DMS114 treated with DMSO at 0.1 percent for 48 hours (cell line): ENCODE data around the gene CCDC136.

ENCODE experiments used
- DNase-seq: peaks from one replicate; lab custom pipeline; 2025; ENCODE audit not compliant: unreplicated experiment; lab: John Stamatoyannopoulos, UW

Gene CCDC136

GRCh38 chr7:128831178-128831993, 39.6 kb downstream of the CCDC136 start:
- DNase-seq, result no peak

DNA sequence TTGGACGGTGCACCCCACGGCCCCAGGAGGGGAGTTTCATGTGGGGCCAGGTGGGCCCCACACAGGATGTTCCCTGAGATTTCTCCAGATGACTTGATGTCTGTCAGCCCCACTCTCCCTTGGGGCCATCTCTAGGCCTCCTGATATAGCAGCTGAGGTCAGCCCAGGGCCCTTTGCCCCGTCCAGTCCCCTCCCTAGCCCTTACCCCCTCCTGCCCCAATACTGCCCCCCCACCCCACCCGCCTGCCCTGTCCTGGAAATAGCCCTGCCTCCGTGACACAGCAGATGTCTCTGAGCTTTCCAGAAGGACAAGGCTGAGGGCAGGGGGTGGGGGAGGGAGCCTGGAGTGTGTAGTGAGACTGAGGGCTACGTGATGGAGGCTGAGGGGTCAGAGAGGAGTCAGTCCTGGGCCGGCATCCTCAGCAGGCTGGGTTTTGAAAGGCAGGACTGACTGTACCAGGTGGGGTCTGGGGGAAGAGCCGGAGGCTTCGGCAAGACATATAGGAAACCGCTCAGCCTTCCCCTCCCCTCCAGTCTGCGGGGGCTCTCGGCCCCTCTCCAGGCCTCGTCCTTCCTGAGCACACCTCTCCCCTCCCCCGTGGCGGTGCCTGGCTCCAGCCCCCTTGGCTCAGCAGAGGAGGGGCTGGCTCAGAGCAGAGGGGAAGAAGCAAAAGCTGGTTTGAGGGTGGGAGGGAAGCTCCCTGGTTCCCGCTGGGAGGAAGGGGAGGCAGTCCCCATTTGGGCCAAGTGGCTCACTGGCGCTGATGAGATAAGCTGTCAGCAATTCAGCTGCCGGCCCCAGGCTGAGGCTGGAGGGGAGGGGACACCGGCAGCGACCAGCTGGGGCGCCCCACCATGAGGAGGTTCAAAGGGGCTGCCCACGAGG, 40.5 kb downstream of the CCDC136 start:
- no peak for DNase-seq

DNA sequence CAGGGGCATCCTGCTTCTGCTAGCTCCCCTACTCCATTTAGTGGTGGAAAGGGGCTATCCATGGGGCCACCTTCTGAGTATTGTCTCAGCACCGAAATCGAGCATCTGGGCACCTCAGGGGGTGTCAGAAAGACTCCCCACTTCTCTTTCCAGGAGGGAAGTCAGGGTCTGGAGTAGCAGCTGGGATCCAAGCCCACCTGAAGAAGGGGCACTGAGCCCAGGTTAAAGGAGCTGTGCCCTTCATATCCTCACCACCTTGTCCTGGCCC, 41.0 kb downstream of the CCDC136 start:
- no peak for DNase-seq

- DNase-seq, result no peak
Observed at GRCh38 chr7:128833148-128833945, 41.6 kb downstream of the CCDC136 start.

- no peak for DNase-seq
Observed at GRCh38 chr7:128833946-128834325, 42.2 kb downstream of the CCDC136 start.

DNA sequence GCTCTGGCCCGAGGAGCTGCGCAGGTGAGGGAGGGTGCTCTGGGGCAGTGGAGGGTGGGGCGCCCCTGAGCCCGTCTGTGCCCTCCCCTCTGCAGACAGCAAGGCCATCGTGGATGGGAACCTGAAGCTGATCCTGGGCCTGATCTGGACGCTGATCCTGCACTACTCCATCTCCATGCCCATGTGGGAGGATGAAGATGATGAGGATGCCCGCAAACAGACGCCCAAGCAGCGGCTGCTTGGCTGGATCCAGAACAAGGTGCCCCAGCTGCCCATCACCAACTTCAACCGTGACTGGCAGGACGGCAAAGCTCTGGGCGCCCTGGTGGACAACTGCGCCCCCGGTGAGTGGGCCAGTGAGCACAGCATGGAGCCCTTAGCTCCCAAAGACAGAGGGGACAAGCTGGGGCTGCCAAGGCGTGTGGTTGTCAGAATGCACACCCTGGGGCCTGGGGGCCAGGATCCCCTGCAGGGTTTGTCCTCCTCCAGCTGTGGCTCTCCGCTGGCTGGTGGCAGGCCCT, 43.5 kb downstream of the CCDC136 start:
- DNase-seq, result no peak

DNA sequence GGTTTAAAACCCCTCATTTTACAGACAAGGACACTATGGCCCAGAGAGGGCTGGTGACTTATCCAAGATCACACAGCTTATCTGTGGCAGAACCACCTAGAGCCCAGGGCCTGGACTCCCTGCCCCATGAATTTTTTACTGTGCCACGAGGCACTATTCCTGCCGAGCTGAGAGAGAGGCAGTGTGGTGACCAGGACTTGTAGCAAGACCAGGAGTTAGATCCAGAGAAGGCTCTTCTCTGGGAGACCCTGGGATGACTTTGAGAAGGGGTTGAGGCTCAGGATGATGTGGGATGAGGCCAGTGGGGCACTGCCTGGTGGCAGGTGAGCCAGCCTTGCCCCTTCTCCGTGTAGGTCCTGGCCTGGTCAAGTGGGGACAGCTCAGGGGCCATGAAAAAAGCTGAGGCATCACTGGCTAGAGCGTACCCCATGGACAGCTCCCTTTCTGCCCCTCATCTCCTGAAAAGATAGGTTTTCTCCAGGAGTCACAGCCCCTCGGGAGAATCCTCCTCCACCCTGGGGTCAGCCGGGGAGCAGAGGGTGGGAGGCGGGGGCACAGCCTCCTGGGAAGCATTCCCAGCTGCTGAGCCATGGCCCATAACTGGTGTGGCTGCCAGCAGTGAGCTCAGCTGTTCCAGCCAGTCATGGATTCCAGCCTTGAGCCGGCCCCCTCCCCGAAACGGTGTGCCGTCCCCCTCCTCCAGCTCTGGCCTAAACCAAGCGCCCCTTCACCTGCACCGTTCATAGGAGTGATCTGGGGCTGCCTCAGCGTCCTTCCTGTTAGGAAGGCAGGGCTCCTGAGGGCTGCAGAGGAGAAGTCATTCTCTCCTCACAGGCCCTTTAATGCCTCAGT, 44.2 kb downstream of the CCDC136 start:
- no peak for DNase-seq

DNA sequence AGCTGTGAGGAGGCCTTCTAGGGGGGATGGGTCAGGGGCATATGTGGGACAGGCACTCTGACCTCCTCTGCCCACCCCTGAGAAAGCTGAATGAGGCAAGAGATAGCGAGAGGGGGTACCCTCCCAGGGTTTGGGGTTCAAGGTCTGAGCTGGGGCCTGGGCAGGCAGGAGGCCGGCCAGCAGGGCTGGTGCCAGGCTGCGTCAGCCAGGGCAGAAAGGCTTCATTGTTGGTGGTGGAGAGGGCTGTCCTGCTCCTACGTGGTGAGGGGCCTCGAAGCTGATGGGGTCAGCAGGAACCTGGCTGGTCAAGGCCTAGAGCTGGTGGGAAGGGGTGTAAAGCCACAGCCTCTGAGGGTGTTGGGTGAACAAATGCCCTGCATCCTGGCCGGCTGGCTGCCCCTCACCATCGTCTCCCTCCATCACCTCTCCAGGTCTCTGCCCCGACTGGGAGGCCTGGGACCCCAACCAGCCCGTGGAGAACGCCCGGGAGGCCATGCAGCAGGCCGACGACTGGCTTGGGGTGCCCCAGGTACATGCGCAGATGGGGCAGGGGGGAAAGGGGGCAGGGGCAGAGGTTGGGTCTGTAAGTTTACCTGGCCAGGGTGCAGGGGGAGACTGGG, 45.1 kb downstream of the CCDC136 start:
- no peak for DNase-seq

- no peak for DNase-seq
Observed at GRCh38 chr7:128837521-128837921, 45.8 kb downstream of the CCDC136 start.

GRCh38 chr7:128838109-128838779, 46.5 kb downstream of the CCDC136 start:
- no peak for DNase-seq

DNA sequence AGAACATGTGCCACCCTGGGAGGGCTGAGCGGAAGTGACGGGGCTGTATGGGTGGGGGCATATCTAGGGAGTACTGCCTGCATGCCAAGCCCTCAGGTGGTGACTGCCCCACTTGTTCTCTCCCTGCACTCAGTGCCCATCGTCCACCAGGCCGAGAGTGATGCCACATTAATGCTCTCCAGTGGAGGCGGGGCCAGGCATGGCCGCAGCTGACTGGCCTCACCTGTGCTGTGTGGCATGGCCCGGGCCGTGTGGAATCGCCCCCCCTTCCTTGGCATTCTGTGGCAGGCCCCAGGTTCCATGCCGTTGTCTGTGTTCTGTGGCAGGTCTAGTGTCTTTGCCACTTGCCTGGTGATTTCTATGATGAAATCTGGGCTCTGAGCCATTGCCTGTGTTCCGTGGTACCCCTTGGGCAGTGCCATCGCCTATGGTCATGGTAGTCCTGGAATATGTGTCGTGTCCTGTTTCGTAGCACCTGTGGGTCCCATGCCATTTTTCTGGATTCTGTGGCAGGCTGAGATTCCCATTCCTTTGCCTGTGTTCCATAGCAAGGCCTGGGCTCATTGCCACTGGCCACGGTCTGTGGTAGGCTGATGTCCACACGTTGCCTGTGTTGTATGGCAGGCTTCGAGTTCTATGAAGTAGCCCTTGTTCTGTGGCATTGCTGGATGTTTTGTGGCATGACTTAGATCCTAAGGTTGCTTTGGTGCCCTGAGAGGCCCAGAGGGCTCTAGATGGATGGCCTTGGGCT, 47.4 kb downstream of the CCDC136 start:
- no peak for DNase-seq

- DNase-seq, result no peak
Observed at GRCh38 chr7:128839751-128840177, 48.0 kb downstream of the CCDC136 start.

DNA sequence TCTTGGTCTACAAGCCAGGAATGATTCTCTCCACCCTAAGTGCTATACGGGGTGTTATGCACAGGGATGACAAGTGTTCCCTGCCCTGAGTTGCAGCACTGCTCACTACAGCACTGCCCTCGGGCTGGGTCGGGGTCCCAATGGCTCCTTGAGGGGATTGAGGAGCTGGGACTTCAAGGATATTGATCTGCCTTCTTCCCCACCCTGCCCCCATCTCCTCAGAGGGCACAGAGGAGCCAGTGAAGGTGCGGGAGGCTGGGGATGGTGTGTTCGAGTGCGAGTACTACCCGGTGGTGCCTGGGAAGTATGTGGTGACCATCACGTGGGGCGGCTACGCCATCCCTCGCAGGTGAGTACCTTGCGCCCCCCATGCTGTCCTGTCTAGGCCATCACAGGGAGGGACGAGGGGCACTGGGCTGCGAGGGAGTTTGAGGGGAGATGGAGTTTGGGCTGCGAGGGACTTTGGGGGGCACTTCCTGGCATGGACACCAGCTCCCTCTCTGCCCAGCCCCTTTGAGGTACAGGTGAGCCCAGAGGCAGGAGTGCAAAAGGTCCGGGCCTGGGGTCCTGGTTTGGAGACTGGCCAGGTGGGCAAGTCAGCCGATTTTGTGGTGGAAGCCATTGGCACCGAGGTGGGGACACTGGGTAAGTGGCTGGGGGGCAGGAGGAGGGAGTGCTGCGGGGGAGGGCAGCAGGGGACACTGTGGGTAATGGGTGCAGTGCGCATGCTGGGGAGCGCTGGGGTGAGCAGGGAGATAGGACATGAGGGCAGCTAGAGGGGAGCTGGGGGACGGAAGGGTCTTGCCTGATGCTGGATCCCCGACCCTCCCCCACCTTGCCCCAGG, 48.8 kb downstream of the CCDC136 start:
- DNase-seq, result no peak

DNA sequence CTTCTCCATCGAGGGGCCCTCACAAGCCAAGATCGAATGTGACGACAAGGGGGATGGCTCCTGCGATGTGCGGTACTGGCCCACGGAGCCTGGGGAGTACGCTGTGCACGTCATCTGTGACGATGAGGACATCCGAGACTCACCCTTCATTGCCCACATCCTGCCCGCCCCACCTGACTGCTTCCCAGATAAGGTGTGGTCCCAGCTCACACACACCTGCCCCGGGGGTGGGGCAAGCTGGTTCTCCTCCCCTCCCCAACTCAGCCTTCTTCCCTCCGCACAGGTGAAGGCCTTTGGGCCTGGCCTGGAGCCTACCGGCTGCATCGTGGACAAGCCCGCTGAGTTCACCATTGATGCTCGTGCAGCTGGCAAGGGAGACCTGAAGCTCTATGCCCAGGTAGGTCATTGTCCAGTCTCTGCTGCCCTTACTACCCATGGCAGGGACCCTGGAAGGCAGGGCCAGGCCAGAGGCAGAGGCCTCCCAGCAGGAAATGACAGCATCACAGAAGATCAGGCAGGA, 49.5 kb downstream of the CCDC136 start:
- no peak for DNase-seq

DNA sequence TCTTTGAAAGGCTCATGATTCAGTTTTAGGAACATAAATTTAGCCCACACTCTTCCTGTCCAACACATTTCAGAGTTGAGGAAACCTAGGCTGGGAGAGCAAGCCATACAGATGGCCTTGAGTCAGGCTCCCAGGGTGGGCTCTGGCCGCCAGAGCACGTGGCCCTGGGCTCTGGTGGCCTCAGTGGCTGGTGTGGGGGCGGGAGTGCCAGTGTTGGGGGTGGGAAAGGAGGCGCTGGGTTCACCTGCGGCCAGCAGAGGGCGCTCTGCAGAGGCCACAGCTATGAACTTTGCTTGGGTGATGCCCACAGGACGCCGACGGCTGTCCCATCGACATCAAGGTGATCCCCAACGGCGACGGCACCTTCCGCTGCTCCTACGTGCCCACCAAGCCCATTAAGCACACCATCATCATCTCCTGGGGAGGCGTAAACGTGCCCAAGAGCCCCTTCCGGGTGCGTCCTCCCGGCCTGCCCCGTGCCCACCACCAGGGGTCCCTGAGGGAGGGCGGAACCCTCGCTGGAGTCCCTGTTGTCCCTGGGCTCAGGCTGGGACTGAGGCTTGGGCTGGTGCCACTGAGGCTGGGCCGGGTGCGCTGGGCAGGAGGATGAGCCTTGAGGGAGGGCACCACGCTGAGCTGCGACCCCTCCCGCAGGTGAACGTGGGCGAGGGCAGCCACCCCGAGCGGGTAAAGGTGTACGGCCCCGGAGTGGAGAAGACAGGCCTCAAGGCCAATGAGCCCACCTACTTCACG, 50.3 kb downstream of the CCDC136 start:
- no peak for DNase-seq

GRCh38 chr7:128842674-128843641, 51.2 kb downstream of the CCDC136 start:
- no peak for DNase-seq
